IMR-90 (cell line): ENCODE measurements around the gene OR2A2.

ENCODE experiments used
- BHLHE40 ChIP-seq: fragments of 150-350 bp; IDR thresholded peaks from 2 replicates; pipeline ENCODE4 v1.6.1; 2016; ENCODE audit warnings: mild to moderate bottlenecking, low read depth, low read length
- MAFK ChIP-seq: IDR thresholded peaks from 2 replicates; pipeline ENCODE4 v1.6.1; 2012; ENCODE audit warnings: low read depth, low read length, improper control_type of control experiment
- POLR2A ChIP-seq: IDR thresholded peaks from 2 replicates; pipeline ENCODE4 v1.6.1; 2012; ENCODE audit warnings: mild to moderate bottlenecking, low read depth, low read length
- RCOR1 ChIP-seq: IDR thresholded peaks from 2 replicates; pipeline ENCODE4 v1.6.1; 2012; ENCODE audit warnings: mild to moderate bottlenecking, low read length, improper control_type of control experiment; ENCODE audit not compliant: insufficient replicate concordance
- SMC3 ChIP-seq: fragments of 150-350 bp; IDR thresholded peaks from 2 replicates; pipeline ENCODE4 v1.6.1; 2016; ENCODE audit warnings: low read depth, mild to moderate bottlenecking, antibody characterized with exemption, low read length, moderate library complexity
- TF ChIP-seq, protein P1 (sequence below): conservative IDR thresholded peaks from 2 replicates; pipeline ENCODE4 v1.5.1; 2012; ENCODE audit warnings: mild to moderate bottlenecking, low read depth, low read length, improper control_type of control experiment
- TF ChIP-seq, protein P2 (sequence below): fragments of 150-350 bp; IDR thresholded peaks from 2 replicates; pipeline ENCODE4 v1.6.1; 2017; ENCODE audit warnings: mild to moderate bottlenecking, antibody characterized with exemption, low read length, low read depth

DNA sequence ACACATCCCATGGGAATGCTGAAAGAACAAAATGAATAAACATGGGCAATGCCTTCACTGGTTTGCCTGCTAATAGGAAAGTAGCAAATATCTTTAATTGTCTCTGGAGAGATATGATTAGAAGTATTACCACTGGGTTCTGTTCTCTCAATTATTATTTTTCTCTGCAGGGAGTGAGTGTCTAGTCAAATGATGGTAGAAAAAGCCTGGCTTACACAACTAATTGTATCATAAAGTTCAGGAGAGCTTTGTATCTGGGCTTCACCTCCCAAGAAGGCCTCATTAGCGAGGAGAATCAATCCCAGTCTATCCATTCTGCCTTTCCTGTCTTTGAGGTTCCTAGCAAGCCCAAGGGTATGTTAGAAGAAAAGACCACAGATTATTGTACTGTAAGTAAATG lies 13.5 kb downstream of the OR2A2 start, which contains the start of gene OR2A14:
- TF ChIP-seq, protein P1, sequence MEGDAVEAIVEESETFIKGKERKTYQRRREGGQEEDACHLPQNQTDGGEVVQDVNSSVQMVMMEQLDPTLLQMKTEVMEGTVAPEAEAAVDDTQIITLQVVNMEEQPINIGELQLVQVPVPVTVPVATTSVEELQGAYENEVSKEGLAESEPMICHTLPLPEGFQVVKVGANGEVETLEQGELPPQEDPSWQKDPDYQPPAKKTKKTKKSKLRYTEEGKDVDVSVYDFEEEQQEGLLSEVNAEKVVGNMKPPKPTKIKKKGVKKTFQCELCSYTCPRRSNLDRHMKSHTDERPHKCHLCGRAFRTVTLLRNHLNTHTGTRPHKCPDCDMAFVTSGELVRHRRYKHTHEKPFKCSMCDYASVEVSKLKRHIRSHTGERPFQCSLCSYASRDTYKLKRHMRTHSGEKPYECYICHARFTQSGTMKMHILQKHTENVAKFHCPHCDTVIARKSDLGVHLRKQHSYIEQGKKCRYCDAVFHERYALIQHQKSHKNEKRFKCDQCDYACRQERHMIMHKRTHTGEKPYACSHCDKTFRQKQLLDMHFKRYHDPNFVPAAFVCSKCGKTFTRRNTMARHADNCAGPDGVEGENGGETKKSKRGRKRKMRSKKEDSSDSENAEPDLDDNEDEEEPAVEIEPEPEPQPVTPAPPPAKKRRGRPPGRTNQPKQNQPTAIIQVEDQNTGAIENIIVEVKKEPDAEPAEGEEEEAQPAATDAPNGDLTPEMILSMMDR: no peak
- no peak for TF ChIP-seq POLR2A
- TF ChIP-seq, protein P2, sequence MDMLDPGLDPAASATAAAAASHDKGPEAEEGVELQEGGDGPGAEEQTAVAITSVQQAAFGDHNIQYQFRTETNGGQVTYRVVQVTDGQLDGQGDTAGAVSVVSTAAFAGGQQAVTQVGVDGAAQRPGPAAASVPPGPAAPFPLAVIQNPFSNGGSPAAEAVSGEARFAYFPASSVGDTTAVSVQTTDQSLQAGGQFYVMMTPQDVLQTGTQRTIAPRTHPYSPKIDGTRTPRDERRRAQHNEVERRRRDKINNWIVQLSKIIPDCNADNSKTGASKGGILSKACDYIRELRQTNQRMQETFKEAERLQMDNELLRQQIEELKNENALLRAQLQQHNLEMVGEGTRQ: no peak
- no peak for TF ChIP-seq BHLHE40
- no peak for TF ChIP-seq MAFK
- TF ChIP-seq SMC3: no peak
- TF ChIP-seq RCOR1: no peak
